GM19099 (cell line): Measurements from ENCODE around the gene CRADD.

Source experiments
- POLR2A ChIP-seq: IDR thresholded peaks from 3 replicates; pipeline ENCODE4 v1.6.1; 2011; ENCODE audit warnings: low read depth; ENCODE audit not compliant: insufficient read length; ENCODE audit errors: extremely low read depth

Gene CRADD

DNA sequence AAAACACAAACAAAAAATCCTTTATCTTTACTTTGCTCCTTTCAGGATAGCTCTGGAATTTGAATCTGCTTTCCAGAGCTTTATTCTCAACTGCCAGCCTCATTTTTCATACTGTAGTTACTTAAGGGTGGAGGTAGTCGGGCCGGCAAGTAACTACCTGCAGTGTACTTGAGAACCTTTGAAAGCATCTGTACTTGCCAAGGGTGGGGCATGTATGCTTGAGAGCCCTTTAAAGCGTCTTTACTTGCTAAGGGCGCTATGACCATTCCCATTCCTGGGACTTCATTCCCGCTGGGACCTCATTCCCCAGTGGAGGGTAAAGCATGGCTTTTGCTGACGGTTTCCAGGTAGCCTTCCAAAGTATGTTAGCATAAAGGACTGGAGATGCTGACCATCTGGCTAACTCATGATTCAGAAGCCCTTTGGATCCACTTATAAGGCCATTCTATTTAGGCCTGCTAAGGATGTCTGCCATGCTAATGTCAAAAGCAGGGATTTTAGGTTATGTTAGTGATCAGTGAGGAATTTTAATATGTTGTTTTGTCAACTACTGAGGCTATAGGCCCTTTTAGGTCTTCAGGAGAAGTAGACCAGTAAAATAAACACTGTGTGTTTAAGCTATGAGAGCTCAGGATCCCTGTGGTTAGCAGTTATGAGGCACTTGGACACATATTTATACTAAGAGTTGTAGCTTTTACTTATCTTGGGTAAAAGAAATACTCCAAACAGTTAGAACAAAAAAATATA, 74.9 kb downstream of the CRADD start:
- TF ChIP-seq POLR2A, result no peak

DNA sequence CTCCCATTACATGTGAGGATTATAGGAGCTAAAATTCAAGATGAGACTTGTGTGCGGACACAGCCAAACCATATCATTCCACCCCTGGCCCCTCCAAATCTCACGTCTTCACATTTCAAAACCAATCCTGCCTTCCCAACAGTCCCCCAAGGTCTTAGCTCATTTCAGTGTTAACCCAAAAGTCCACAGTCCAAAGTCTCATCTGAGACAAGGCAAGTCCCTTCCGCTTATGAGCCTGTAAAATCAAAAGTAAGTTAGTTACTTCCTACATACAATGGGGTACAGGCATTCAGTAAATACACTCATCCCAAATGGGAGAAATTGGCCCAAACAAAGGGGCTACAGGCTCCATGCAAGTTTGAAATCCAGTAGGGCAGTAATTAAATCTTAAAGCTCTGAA, 76.1 kb downstream of the CRADD start:
- no peak for TF ChIP-seq POLR2A

DNA sequence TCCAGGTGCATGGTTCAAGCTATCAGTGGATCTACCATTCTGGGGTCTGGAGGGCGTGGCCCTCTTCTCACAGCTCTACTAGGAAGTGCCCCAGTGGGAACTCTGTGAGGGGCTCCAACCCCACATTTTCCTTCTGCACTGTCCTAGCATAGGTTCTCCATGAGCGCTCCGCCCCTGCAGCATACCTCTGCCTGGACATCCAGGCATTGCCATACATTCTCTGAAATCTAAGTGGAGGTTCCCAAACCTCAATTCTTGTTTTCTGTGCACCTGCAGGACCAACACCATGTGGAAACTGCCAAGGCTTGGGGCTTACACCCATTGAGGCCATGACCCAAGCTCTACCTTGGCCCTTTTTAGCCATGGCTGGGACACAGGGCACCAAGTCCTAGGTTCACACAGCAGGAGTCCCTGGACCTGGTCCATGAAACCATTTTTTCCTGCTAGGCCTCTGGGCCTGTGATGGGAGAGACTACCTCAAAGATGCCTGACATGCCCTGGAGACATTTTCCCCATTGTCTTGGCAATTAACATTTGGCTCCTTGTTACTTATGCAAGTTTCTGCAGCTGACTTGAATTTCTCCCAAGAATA, 76.8 kb downstream of the CRADD start:
- TF ChIP-seq POLR2A, result no peak

DNA sequence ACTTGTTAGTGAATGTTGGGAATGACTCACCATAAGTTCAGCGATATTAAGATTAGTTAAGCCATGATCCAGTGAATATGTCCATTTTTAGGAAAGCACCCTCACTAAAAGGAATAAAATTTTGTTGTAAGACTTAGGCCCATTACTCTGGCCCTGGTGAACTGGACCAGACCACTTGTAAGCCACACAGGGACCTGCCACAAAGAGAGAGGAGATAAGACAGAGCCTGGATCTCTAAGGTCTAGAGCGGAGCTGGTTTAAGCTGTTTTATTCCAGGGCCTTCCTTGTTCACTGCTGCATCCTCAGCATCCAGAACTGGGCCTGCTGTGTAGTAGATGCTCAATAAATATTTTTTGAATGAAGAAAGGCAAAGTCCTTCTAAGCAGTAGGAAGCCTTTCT, 79.1 kb downstream of the CRADD start:
- TF ChIP-seq POLR2A, result no peak

DNA sequence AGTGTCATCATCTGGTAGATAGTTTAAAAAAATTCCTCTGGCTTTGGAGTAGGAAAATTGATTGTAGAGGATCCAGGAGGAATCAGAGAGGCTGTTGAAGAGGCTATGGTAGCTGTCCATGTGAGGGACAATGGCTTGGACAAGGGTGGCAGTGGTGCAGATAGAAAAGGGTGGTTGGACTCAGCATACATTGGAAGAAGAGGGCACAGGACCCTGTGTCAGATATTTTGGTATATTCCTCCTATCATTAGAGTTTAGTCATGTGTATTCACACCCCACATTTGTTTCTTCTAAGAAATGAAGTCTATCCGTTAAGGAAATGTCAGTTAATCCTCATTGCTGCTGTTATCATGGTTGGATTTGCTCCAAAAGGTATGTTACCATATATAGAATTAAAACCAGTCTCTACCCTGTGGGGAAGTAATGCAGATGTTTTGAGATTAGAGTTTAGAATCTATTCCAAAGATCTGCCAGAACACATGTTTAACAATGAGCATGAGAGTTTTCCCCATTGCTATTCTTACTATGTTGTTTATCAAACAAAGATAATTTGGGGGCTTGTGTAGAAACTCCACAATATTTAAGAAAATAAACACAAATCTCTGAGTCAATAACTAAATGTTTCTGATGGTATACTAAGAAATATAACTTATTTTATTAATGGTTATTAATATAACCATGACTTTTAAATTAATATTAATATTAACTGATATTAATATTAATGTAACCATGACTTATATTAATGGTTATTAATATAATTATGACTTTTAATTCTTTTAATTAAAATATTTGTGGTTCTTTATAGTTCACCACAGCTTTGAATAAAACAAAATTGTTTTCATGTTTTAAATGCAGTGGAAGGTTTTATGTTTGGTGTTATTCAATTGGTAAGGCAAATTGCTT, 80.9 kb downstream of the CRADD start:
- no peak for TF ChIP-seq POLR2A

DNA sequence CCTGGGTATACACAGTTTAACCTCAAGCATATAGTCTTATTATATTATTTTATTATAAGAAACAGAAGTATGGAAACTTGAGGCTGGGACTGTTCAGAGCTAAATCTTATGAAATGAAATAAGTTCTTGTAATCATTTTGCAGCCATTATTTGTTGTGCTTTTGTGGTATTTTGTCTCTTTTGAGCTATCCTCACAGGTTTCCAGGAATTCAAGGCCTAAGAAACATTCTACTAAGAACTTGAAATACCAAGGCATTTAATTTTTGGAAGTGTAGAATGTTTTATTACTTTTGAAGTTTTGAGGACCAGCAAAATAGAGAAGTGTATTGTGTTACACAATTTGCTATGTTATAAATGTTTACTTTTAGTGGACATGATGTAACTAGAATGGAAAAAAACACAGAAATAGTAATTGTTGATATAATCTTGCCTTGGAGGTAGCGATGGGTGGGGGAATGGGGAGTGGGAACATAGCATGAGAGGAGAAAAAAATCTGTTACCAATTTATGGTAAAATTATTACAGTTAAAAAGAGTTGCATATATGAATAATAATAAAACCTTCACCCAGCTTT, 81.7 kb downstream of the CRADD start:
- TF ChIP-seq POLR2A, result no peak

DNA sequence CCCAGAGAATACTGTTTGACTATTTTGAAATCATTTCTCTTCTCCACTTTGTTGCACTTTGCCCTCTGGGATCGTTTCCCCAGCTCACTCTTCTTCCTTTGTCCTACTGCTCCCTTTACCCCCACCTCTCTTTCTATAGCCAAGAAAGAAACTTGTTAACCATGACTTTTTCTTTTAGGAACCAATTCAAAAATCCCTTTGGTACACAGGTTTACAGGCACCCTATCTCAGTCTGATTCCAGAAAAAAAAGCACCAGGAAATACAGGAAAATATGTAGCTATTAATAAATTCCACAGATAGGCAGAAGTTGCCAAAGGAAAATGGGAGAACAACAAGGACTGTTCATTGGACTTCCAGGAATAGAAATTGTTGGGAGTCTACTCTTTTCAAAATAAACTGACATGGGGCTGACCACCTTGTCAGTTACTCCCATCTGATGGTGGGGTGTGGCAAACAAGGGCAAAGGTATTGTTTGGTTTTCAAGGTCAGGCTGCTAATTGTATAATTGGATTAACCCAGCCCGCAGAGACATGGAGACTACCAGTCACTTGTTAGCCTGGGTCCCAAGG, 82.4 kb downstream of the CRADD start:
- TF ChIP-seq POLR2A, result no peak

DNA sequence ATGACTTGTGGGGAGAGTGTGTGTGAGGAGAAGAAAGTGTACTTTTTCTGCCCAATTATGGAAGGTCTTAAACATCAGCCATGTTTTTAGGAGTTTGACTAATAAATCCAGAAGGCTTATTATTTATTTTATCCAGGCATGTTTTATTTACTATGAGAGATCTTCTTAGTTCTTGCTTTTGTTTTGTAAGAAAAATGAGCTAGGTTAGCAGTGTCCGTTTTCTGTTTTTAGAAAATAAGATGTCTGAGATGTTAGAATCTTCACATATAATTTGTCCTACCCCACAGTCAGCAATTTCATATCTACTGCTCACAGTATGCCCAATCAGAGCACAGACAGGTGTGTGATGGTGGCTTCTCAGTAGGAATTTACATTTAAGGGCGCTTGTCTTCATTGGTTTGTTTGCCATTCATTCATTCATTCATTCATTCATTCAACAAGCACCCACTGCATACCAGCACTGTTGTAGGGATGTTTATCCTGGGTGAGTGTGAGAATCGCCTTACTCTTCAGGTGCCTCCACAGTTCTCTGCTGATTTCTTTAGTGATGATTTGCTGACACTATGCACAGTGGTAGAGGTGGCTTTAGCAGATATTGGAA, 83.2 kb downstream of the CRADD start:
- no peak for TF ChIP-seq POLR2A

DNA sequence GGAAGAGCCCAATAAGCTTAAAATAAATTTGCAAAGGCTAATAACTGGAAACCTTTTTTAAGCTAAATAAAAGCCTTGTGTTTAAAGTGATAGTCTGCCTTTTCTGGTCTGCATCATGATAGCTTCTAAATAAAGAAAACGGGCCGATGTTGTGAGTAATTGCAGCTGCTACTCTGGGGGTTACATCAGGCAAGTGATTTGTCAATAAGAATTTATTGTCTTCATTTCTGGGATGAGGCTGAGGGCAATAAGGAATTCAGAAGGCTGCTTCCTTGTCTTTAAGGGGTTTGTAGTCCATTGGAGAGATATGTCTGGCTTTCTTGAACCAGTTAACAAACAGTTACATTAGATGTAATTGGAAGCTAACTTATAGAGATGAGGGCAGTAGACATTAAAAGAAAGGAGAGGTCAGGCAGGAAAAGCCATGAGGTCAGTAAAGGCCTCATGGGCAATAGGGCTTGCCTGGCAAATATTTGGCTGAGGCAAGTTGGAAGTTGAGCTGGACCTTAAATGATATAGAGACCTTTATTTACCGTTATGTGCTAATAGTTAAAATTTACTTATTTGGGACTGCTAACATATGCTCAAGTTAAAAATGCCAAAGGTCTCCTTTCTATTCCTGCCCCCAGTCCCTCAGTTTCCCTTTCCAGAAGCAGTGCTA, 85.0 kb downstream of the CRADD start:
- TF ChIP-seq POLR2A, result no peak

DNA sequence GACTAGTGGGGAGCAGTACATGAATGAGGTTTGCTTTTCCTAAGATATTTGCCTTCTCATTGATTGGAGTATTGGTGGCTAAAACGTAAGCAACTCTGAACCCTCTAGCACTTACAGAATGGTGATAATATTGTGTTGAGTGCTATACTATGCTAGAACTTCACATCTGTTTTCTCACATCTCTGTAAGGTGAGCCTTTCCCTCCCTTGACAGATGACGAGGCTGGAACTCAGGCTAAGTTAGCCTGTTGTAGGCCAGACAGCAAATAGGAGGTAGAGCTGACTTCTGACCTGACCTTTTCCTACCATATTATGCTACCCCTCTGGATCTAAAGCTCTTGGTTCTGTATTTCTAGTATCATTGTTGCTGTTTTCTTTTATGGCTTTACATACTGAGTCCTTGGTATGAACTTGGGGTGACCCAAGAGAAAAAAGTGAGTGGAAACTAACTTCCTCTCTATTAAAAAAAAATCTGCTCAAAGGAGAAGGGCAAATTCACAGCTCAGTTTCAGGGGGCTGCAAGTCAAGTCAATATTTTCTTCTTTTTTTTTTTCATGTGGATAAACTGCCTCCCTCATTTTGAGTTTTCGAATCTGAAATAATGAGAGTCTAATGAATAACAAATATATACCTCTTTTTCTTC, 85.9 kb downstream of the CRADD start:
- no peak for TF ChIP-seq POLR2A

DNA sequence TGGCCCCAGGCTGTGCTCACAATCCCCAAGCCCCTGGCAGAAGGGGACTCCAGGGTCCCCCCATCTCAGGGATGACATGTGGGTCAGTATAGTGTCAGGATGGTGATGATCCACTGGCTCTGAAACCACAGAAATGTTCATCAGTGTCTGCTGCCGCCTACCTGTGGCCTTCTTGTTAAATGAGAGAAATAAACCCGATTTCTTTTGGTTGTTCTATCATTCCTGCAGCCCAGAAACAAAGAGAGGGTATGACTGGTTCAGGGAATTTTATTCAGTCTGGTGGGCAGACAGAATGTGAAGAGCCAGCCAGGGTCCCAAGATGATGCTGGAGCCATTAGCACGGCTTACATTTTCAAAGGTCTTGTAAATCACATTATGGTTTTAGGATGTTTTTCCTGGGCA, 86.6 kb downstream of the CRADD start:
- no peak for TF ChIP-seq POLR2A

DNA sequence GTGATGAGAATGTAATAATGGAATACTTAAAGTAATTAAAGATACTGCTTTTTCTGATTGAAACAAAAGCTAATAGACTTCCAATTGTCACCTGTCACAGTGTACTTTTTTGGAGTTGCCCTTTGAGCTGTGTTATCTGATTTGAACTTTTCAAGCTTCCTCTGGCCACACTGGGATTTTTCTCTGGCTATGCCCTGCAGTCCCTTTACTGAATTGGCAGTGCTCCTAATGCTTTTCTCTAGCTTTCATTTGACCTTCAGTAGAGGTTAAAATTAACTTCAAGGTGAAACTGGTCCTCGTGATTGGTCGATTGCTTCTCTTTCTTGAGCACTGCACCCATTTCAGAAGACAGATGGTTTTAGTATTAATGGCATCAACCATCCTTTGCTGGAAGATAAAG, 89.2 kb downstream of the CRADD start:
- no peak for TF ChIP-seq POLR2A

DNA sequence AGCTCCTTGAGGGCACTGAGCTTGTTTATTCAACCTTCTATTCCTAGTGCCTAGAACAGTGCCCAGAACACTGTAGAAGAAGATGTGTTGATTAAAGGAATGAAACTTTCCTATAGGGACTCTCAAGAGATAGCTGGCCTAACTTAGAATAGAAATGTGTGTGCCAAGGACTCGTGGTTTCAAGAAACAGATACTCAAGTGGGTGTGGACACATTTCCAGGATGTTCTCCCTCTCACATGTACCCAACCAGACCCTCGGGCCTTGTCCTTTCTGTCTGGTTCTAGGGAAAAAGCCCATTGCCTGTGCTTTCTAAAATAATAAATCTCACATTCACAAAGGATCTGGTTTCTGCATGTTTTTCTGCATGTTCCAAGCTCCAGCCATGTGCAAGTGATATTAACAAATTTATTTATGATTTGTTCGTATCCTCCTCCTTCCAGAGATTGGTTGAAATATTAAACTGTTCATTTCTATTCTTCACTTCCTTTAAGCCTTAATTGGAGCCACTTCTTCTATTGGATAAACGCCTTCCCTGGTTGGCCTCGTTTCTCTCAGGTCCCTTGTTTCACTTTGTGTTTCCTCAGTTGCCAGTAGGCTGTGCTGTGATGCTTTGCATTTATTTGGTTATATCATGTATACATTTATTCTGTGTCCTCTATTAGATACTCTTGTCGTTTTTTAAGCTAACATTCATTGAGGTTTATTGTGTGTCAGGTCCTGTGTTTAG, 89.8 kb downstream of the CRADD start:
- no peak for TF ChIP-seq POLR2A

DNA sequence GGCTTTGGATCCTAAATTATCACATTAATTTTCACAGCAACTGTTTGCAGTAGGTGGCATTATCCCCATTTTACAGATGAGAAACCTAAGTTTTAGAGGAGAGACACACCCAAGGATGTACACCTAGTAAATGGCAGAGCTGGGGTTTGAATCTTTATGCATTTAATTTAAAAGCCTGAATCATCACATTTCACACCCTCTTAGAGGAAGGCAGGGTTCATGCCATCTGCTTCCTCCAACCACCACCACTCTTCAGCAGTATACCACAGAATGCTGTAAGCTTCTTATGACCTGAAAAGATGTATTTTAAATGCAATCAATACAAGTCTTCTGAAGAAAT, 90.3 kb downstream of the CRADD start:
- TF ChIP-seq POLR2A, result no peak
